K562 treated with DMSO at 1 percent for 12 hours (cell line): ENCODE measurements around the gene OR6A2. TPM values are rescaled to one million over a fixed set of nuclear protein-coding genes. Genes with fewer than 3 reads are reported as not detected.

Experiments used
- total RNA-seq: library from RNA; unstranded; fragments of 300-600 nt; gene quantifications from 2 replicates; pipeline ENCODE4 v1.2.3, GENCODE V29; 2022; ENCODE audit not compliant: insufficient read depth

Gene OR6A2
- total RNA-seq, result 0.17 TPM in 1 of 2 replicates, not detected in the other

DNA sequence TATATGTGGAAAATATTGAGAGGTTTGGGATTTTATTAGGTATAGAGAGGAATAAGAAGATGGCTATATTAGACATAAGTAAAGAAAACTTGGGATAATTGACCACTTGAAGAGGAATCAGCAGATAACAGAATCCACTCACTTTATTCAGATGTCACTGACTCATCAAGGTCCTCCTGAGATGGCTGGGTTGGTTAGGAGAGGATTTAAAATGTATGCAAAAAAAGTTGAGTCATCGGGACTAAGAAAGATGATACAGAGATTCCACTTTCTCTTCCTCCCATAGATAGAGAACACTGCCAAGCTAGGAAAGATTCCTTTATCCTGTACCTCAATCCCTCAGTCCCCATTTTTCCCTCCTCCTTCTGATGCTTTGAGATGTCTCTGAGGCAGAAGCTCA lies at the start of gene OR6A2:
Gene OR6A2 (minus strand): TSS at position 288 of the 400 bp plus-strand sequence. CDS start 3,981 bp downstream, outside the sequence.

DNA sequence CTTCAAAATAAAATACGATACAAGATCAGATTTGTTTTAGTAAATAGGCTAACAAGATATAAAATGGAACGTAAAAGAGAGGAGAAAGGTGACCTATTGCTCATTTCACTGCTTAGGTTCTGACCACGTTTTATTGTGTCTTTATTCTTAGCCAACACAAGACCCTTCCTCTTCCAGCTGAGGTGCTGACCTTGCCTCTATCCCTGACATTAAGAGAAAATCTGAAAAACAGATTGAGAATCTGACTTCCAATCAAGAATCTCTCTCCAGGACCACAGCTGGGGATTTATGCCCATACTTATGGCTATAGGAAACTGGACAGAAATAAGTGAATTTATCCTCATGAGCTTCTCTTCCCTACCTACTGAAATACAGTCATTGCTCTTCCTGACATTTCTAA lies 45.9 kb upstream of the OR6A2 start, which contains the start of gene OR10A5:
Gene OR10A5 (plus strand): TSS at position 301 of the 400 bp plus-strand sequence. CDS start 0 bp downstream, at position 301.

DNA sequence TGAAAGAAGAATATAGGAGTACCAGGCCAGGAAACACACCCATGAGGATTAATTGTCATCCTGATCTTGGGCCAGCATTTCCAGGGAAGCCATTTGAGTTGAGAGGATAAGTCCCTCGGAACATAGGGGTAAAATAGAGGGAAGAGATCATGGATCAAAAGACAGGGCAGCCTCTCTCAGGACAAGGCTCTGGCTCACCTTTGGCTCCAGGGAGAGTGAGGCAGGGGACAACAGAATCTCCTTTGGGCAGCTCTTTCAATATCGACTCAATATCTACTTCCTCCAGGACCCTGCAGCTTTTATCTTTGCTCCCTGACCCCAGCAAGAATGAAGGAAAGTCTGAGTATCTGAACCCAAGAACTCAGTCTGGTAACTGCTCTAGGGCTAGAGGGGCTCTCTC lies 16.8 kb downstream of the OR6A2 start, which contains the start of gene OR2AG1:
Gene OR2AG1 (plus strand): TSS at position 301 of the 400 bp plus-strand sequence. CDS start 2,018 bp downstream, outside the sequence.

DNA sequence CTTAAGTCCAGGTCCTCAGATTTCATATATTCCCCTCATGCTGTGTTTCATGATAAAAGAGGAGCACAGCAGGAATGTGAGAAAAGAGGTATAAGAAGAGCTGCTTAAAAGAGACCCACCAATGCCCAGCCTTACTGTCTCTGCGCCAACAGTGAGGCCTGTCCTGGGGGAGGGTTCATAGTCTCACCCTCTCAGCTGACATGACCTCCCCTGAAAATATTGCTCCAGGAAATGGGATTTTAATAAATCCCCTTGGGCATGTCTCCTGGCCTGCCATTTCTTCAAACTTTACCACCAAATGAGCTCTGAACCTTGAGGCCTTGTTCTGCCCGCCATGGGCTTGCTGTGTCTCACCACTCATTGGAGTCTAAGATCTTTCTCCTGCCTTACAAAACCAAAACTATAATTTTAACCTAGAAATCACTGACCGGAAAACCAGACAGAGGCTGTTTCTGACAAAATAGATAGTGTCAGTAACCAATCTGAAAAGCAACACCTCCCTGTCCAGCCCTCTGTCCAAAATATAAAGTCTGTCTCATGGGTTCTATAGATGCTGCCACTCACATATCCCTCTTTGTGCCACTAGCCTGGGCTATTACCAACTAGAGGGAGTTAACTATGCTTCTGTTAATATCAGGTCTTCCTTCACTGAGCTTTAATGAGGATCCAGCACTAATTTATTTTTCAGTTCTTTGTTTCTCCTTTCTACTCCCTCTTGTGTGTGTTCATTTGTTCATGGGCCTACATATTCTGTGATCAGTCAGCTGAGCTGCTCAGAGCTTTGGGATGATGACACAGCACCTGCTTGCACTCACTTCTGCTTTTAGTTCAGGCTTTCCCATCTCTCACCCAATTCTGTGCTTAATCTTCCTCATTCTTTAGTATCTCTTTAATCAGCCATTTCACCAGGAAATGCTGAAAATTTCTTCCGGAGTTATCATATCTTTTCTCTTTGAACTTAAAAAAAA lies 27.3 kb downstream of the OR6A2 start, which contains the start of gene OR2AG2:
Gene OR2AG2 (minus strand): TSS at position 51 of the 968 bp plus-strand sequence. CDS start 3,019 bp downstream, outside the sequence.

Other genes with a start within 250 kb of the OR6A2 start
- gene RRP8, start 196.1 kb downstream of the OR6A2 start, total RNA-seq, result 13.3 and 13.5 TPM in 2 replicates
- gene ILK, start 195.9 kb downstream of the OR6A2 start, total RNA-seq, result 92.3 and 120 TPM in 2 replicates
- 76.1 and 92.9 TPM in 2 replicates for gene TAF10, start 187.5 kb downstream of the OR6A2 start, total RNA-seq
- gene TPP1, start 180.3 kb downstream of the OR6A2 start, total RNA-seq, result 44.7 and 168 TPM in 2 replicates
- gene DCHS1, start 143.9 kb downstream of the OR6A2 start, total RNA-seq, result 0.20 and 0.67 TPM in 2 replicates
- 52.5 and 70.2 TPM in 2 replicates for gene MRPL17, start 116.3 kb downstream of the OR6A2 start, total RNA-seq
- not detected in 2 replicates for gene OR2AG2, start 27.7 kb downstream of the OR6A2 start, total RNA-seq
- not detected in 2 replicates for gene OR2AG1, start 16.7 kb downstream of the OR6A2 start, total RNA-seq
- gene OR10A5, start 46.0 kb upstream of the OR6A2 start, total RNA-seq, result not detected in 2 replicates
- gene OR10A2, start 63.4 kb upstream of the OR6A2 start, total RNA-seq, result not detected in 2 replicates
- gene OR10A4, start 76.9 kb upstream of the OR6A2 start, total RNA-seq, result not detected in 2 replicates
- not detected in 2 replicates for gene OR2D2, start 92.8 kb upstream of the OR6A2 start, total RNA-seq
- gene OR2D3, start 121.3 kb upstream of the OR6A2 start, total RNA-seq, result not detected in 2 replicates
- 3.4 and 7.9 TPM in 2 replicates for gene ZNF215, start 126.7 kb upstream of the OR6A2 start, total RNA-seq
- 0.94 TPM in 1 of 2 replicates, not detected in the other for gene ZNF214, start 220.7 kb upstream of the OR6A2 start, total RNA-seq
- gene NLRP14, start 220.8 kb upstream of the OR6A2 start, total RNA-seq, result 0.21 TPM in 1 of 2 replicates, not detected in the other